HUES48 (cell line): ENCODE results near the gene TMEM196.

Experiments
- H3K27ac ChIP-seq: one replicate; pipeline ENCODE4 v1.7.0; 2013; ENCODE audit warnings: low read depth, low read length, inconsistent platforms
- H3K27me3 ChIP-seq: 2 replicates; pipeline ENCODE4 v1.6.1; 2013; ENCODE audit warnings: mild to moderate bottlenecking, low read length; ENCODE audit not compliant: control insufficient read depth, insufficient read depth
- H3K36me3 ChIP-seq: 2 replicates; pipeline ENCODE4 v1.6.1; 2013; ENCODE audit warnings: low read length; ENCODE audit not compliant: control insufficient read depth, insufficient read depth
- H3K4me1 ChIP-seq: 2 replicates; pipeline ENCODE4 v1.6.1; 2013; ENCODE audit warnings: mild to moderate bottlenecking, low read length; ENCODE audit not compliant: control insufficient read depth, insufficient read depth
- H3K4me3 ChIP-seq: 2 replicates; pipeline ENCODE4 v1.5.1; 2013; ENCODE audit warnings: mild to moderate bottlenecking, low read depth, low read length
- H3K9ac ChIP-seq: 2 replicates; pipeline ENCODE4 v1.6.1; 2013; ENCODE audit warnings: mild to moderate bottlenecking, low read depth, low read length, moderate library complexity
- H3K9me3 ChIP-seq: 2 replicates; pipeline ENCODE4 v1.6.1; 2013; ENCODE audit warnings: low read length; ENCODE audit not compliant: control insufficient read depth, insufficient read depth

Gene TMEM196

DNA sequence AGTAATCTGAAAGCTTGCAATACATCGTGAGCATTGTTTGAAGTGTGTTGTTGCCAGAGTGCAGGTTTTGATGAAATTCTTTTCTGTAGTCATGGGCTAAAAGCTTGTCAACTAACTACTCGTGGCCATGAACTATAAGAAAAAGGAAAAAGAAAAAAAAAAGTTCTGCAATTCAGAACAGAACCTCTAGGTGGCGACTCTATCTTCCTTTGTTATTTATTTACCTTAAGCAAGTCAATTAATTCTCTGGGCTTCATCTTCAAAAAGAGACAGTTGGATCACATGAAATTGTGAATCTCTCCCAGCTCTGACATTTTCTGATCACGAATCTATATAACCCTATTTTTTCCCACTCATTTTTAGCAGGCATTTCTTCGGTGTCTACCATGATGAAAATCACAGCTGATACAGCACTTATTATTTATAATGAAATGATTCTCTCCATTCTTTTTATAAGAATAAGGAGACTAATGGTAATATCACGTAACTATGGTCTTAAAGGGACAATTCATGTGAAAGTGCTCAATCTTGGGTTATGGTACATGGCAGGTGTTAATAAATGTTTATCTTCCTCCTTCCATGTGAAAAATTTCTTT is 18.8 kb downstream of the TMEM196 start:
- no peaks in the 10 kb centered on the region for H3K9me3 ChIP-seq
- no peak overlapping the region for H3K27ac ChIP-seq
- H3K27me3 ChIP-seq = no peaks in the 10 kb centered on the region
- H3K36me3 ChIP-seq = no peaks in the 10 kb centered on the region
- no peak overlapping the region for H3K9ac ChIP-seq
- H3K4me1 ChIP-seq = no peaks in the 10 kb centered on the region
- H3K4me3 ChIP-seq = no peak overlapping the region

DNA sequence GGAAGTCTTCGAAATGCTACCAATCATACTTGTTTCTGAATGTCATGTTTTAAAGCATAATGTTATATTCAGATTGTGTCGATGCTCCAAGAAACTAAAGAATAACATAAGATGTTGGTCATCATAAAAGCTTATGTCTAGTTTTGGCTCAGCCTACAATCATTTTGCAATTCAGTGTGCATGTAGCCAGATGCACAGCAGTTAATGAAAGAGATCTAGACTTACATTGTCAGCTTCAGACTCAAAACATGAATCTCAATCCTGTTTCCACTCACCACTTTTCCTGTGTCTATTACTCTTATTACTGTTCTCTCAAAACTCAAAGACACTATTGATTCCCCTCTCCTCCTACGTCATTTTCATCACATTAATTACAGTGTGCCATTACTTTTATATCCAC is 21.4 kb downstream of the TMEM196 start:
- no peak overlapping the region for H3K4me3 ChIP-seq
- no peaks in the 10 kb centered on the region for H3K4me1 ChIP-seq
- H3K9me3 ChIP-seq = no peaks in the 10 kb centered on the region
- H3K27ac ChIP-seq = no peak overlapping the region
- H3K9ac ChIP-seq = no peak overlapping the region
- H3K27me3 ChIP-seq = no peaks in the 10 kb centered on the region
- no peaks in the 10 kb centered on the region for H3K36me3 ChIP-seq

DNA sequence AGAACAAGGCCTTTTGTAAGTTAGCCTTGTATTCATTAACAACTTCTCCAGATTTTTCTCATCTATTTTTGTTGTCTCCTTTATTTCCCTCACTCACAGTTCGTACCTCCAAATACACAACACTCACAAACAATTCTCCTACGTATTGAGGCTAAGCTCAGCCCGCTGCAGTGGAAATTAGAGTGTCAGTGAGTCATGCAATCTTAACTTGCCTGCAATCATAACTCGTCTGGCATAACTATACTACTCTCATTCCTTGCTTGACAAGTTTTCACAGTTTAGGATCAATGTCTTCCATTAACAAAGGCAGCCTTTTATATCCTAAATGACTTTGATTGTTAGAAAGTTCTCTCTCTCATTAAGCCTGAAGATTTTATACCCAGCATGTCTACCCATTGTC is 23.8 kb downstream of the TMEM196 start:
- Histone ChIP-seq H3K27ac (no peak overlapping the region), H3K9ac (no peak overlapping the region), H3K4me1 (no peaks in the 10 kb centered on the region), H3K27me3 (no peaks in the 10 kb centered on the region), H3K9me3 (no peaks in the 10 kb centered on the region), H3K36me3 (no peaks in the 10 kb centered on the region), H3K4me3 (no peak overlapping the region)

DNA sequence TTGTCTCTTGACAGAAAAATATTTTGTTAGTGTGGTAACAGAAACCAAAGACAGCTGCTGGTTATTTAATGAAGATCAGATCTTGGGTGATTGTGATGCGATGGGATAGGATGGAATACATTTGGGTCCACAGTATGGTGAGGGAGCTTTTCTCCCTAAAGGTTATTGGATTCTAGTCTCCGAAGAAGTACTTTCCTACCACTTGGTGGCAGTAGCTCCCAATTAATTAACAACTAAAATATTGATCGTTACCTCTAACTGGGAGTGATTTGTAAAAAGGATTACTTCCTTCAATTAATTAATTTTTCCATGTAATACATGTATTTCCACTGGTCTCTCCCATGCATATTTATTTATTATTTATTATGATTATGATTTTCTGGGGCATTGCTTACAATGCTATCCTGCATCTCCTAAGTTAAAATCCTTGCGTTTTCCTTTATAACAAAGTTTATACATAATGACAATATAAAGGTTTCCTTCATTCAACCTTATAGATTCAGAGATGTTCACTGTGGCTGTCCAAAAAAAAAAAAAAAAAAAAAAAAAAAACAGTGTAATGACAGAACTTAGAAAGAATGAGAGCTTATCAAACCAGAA is 25.6 kb downstream of the TMEM196 start:
- Histone ChIP-seq H3K9ac (no peak overlapping the region), H3K27me3 (no peaks in the 10 kb centered on the region), H3K9me3 (no peaks in the 10 kb centered on the region), H3K4me1 (no peaks in the 10 kb centered on the region), H3K27ac (no peak overlapping the region), H3K36me3 (no peaks in the 10 kb centered on the region), H3K4me3 (no peak overlapping the region)

DNA sequence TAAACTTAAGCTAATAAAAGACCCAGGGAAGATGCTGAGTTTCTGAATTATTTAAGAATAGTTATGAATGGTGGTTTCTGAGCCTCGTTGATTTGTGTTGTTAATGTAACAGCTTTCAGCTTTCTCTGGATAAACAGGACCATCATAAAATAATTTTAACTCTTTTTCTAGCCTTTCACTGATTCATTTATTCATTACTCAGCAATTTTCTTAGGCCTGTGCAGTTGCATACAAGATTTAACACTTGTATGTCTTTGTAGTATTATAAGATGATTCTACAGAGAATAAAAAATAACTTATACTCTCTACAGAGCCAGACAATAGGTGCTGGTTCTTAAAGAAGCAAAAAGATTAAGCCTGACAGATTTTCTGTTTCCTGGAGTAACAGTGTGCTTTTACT is 29.3 kb downstream of the TMEM196 start:
- Histone ChIP-seq H3K4me1 (no peaks in the 10 kb centered on the region), H3K27me3 (no peaks in the 10 kb centered on the region), H3K9me3 (no peaks in the 10 kb centered on the region), H3K4me3 (no peak overlapping the region), H3K27ac (no peak overlapping the region), H3K36me3 (no peaks in the 10 kb centered on the region), H3K9ac (no peak overlapping the region)

DNA sequence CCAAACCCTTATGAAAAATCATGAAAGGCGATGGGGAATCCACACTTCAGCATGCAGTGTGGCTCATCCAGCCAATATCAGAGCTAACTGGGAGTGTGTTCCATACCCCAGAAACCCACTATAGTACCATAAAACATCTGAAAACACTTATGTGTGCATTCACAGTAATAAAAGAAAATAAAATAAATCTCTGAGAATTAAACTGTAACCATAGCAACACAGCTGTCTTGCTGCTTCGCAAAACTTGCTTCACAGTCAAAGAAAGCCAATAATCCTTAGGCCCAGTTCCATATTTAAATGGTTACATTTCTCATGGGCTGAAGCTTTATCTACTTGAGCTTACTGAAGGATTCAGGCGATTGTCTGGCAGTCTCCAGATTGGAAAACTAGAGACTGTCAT is 44.7 kb downstream of the TMEM196 start:
- Histone ChIP-seq H3K9me3 (no peaks in the 10 kb centered on the region), H3K4me3 (no peak overlapping the region), H3K9ac (no peak overlapping the region), H3K36me3 (no peaks in the 10 kb centered on the region), H3K27me3 (no peaks in the 10 kb centered on the region), H3K27ac (no peak overlapping the region), H3K4me1 (no peaks in the 10 kb centered on the region; the same call in 1 of the 2 replicates)

DNA sequence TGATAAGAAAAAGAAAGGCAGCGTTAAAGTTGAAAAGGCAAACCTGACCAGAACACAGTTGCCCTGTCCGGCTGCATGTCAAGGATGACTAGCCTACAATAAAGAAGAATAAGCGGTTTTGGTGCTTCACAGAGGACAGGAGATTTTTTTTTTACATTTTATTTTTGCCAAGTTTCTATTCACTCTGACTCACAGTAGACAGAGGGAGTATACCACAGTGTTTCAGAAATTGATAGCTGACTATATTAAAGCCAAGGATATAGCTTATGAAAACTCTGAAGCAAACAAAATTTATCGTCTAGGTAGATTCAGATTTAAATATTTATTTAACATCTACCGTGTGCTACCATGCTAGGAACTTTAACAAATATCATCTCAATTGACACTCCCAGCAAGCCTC is 47.6 kb downstream of the TMEM196 start:
- no peaks in the 10 kb centered on the region for H3K27me3 ChIP-seq
- H3K9me3 ChIP-seq = no peaks in the 10 kb centered on the region
- no peaks in the 10 kb centered on the region for H3K36me3 ChIP-seq

DNA sequence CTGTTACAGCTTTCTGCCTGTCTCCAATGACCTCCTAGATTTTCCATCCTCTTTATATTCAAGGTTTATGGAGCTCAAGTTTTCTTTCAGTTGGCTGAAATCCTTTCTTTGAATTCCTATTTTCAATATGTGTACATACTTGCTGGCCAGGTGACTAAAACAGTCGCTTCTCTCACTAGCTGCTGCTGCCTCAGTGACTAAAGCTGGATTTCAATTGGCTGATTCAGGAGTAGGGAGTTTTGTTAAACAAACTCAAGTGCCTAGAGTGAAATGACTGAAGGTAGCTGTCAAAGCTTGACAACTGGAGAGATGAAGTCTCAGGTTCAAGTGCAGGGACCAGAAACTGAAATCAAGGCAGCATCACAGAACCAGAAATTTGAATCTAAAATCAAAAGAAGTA is 57.9 kb downstream of the TMEM196 start:
- Histone ChIP-seq H3K36me3 (no peaks in the 10 kb centered on the region), H3K27me3 (peaks cover under 1% of the 10 kb centered on the region; the same call in 1 of the 2 replicates), H3K4me3 (no peak overlapping the region), H3K27ac (no peak overlapping the region), H3K9ac (no peak overlapping the region), H3K9me3 (no peaks in the 10 kb centered on the region), H3K4me1 (no peaks in the 10 kb centered on the region)

More for the DNA sequence above, 47.6 kb downstream of the TMEM196 start:
- Histone ChIP-seq H3K4me3 (no peak overlapping the region), H3K9ac (no peak overlapping the region), H3K27ac (no peak overlapping the region), H3K4me1 (no peaks in the 10 kb centered on the region; the same call in 1 of the 2 replicates)

DNA sequence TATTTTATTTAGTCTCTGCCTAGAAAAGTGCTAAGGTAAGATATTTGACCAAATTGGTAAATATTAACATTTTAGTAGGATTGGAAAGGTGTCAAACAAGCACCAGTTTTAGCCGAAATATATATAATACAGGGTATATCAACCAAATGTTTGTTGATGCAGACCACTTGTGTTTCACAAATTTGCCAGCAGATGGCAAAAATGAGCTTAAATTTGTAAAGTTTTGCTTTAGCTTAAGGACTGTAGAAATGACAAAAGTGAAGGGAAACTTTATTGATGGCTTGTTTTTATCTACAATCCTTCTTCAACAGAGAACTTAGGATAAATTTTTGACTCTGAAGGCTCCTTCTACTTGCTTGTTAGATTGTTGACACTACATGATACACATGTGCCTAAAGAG is 59.7 kb downstream of the TMEM196 start:
- no peak overlapping the region for H3K27ac ChIP-seq

DNA sequence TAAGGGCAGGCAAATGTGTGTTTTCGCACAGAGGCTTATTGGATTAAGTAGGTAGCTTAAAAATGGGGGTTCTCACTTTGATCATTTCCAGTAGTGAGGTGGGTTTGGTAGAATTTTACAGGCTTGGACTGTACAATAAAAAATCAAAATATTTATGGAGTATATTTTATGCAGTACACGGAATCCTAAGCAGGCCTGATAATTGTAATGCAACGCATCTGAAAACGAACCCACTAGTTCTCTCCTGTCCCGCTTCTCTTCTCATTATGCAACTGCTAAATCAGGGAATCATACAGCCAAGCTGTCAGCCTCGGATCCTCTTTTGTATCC is 64.2 kb downstream of the TMEM196 start:
- no peak overlapping the region; the same call in 1 of the 2 replicates for H3K4me3 ChIP-seq
- H3K9ac ChIP-seq = no peak overlapping the region
- H3K27me3 ChIP-seq = peaks cover 2% of the 10 kb centered on the region; the same call in 1 of the 2 replicates
- H3K27ac ChIP-seq = no peak overlapping the region
- H3K9me3 ChIP-seq = no peaks in the 10 kb centered on the region
- H3K4me1 ChIP-seq = peaks cover 32% of the 10 kb centered on the region
- H3K36me3 ChIP-seq = 0 out of 2 replicates have a peak, but pooled peaks cover under 1% of the 10 kb centered on the region

More for the DNA sequence above, 59.7 kb downstream of the TMEM196 start:
- Histone ChIP-seq H3K9me3 (no peaks in the 10 kb centered on the region), H3K4me3 (no peak overlapping the region), H3K36me3 (no peaks in the 10 kb centered on the region), H3K4me1 (0 out of 2 replicates have a peak, but pooled peaks cover 6% of the 10 kb centered on the region), H3K27me3 (peaks cover 2% of the 10 kb centered on the region; the same call in 1 of the 2 replicates), H3K9ac (no peak overlapping the region)

DNA sequence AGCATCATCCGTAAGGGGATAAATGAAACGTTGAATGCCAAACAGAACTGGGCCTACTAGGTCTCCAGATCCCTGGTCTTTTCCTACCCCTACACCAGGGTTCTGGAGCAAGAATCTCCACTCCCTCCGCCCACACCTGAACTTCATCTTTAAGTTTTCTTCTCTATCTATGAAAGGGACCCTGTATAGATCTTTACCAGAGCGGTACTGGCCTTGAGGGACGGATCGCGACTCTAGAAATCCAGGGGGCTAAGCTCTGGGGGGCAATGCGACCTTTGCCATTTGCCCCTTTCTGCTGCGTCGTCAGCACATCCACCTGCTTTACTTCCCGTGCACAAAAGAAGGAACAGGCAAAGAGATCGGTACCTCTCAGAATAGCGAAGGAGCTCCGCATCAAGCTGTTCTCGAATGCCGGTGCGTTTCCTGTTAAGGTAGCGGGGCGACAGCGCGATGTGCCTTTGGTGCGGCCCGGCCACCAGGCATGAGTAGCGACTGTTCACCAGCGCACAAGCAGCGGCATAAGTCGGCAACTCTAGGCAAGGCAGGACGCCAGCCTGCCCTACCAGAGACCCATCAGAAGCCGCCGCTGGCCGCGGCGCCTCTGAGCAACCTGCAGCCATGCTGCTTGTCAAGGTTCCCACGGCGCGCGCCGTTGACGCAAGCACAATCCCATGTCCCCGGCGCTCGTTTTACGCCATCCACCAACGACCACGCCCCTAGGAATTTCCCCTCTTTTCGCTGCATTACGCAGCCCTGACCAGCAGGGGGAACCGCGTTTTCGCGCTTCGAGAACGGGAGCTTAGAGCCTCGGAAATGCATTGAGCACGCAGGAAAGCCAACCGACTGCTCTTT is 64.8 kb downstream of the TMEM196 start, which contains the start of gene POLR1F:
TSS of gene POLR1F (minus strand) at position 641 of the 852 bp plus-strand sequence. CDS start at position 620, 21 bp downstream.
- Histone ChIP-seq H3K9ac (peak within 1 kb of the TSS; percentile 81), H3K27ac (peak within 1 kb of the TSS; percentile 79), H3K27me3 (peaks cover 2% of the 10 kb centered on the region; the same call in 1 of the 2 replicates), H3K4me1 (peaks cover 32% of the 10 kb centered on the region), H3K36me3 (peaks cover 4% of the 10 kb centered on the region; the same call in 1 of the 2 replicates), H3K9me3 (no peaks in the 10 kb centered on the region), H3K4me3 (peak within 1 kb of the TSS; percentile 93)
